Glutamatergic neuron (in vitro differentiated cells): Measurements from ENCODE around the gene TP63. TPM values are rescaled to one million over a fixed set of nuclear protein-coding genes. Genes with fewer than 3 reads are reported as not detected.
A peak's percentile ranks its signal among the peaks of the same experiment; 100 is the strongest.

Source experiments
- DNase-seq: peaks from one replicate; pipeline ENCODE4 v3.0.0; 2022
- H3K27ac Mint-ChIP-seq: one replicate; pipeline ENCODE4 v1.8.0; 2020; ENCODE audit warnings: mild to moderate bottlenecking, mixed read lengths, inconsistent platforms; ENCODE audit not compliant: unreplicated experiment
- H3K27me3 Mint-ChIP-seq: one replicate; pipeline ENCODE4 v1.8.0; 2020; ENCODE audit warnings: mild to moderate bottlenecking, moderate library complexity, mixed read lengths, inconsistent platforms; ENCODE audit not compliant: unreplicated experiment
- H3K36me3 Mint-ChIP-seq: one replicate; pipeline ENCODE4 v1.8.0; 2020; ENCODE audit warnings: mild to moderate bottlenecking, mixed read lengths, inconsistent platforms; ENCODE audit not compliant: unreplicated experiment
- H3K4me1 Mint-ChIP-seq: one replicate; pipeline ENCODE4 v1.8.0; 2020; ENCODE audit warnings: mild to moderate bottlenecking, low read depth, mixed read lengths, inconsistent platforms; ENCODE audit not compliant: unreplicated experiment
- H3K4me3 Mint-ChIP-seq: one replicate; pipeline ENCODE4 v1.8.0; 2020; ENCODE audit warnings: mild to moderate bottlenecking, mixed read lengths, inconsistent platforms; ENCODE audit not compliant: unreplicated experiment
- H3K9me3 Mint-ChIP-seq: one replicate; pipeline ENCODE4 v1.8.0; 2020; ENCODE audit warnings: mild to moderate bottlenecking, moderate library complexity, mixed read lengths, inconsistent platforms; ENCODE audit not compliant: unreplicated experiment
- CTCF ChIP-seq: fragments of 200-600 bp; sonication (generic); IDR thresholded peaks from one replicate; pipeline ENCODE4 v1.5.0; 2021; ENCODE audit not compliant: partially characterized antibody, unreplicated experiment
- total RNA-seq: library from RNA; stranded (reverse); fragmentation: NEBNext Ultra II Directional; extraction: Animal tissue kit (Norgen Biotek cat#: 25700); gene quantifications from one replicate; pipeline ENCODE4 v1.2.1, GENCODE V29; 2021; ENCODE audit not compliant: unreplicated experiment

Gene TP63
- total RNA-seq, 1 donor from 2014 or later = not detected

GRCh38 chr3:189809583-189809982 lies 178.4 kb downstream of the TP63 start:
- peaks cover 13% of the 10 kb centered on the region for H3K4me1 Mint-ChIP-seq
- H3K9me3 Mint-ChIP-seq = no peaks in the 10 kb centered on the region
- no peak for DNase-seq
- H3K27ac Mint-ChIP-seq = no peak overlapping the region
- no peaks in the 10 kb centered on the region for H3K36me3 Mint-ChIP-seq
- H3K4me3 Mint-ChIP-seq = no peak overlapping the region
- peaks cover 1% of the 10 kb centered on the region for H3K27me3 Mint-ChIP-seq
- TF ChIP-seq CTCF = no peak

GRCh38 chr3:189812806-189813465 lies 181.7 kb downstream of the TP63 start:
- no peak for TF ChIP-seq CTCF
- H3K27me3 Mint-ChIP-seq = peaks cover 2% of the 10 kb centered on the region
- DNase-seq = no peak
- H3K9me3 Mint-ChIP-seq = peaks cover 1% of the 10 kb centered on the region
- no peak overlapping the region for H3K27ac Mint-ChIP-seq
- H3K4me3 Mint-ChIP-seq = no peak overlapping the region
- peaks cover 7% of the 10 kb centered on the region for H3K4me1 Mint-ChIP-seq
- no peaks in the 10 kb centered on the region for H3K36me3 Mint-ChIP-seq

GRCh38 chr3:189813647-189814240 lies 182.6 kb downstream of the TP63 start:
- peaks cover 2% of the 10 kb centered on the region for H3K27me3 Mint-ChIP-seq
- no peak overlapping the region for H3K27ac Mint-ChIP-seq
- peaks cover 1% of the 10 kb centered on the region for H3K9me3 Mint-ChIP-seq
- no peaks in the 10 kb centered on the region for H3K36me3 Mint-ChIP-seq
- peaks cover 7% of the 10 kb centered on the region for H3K4me1 Mint-ChIP-seq
- no peak for TF ChIP-seq CTCF
- peak; percentile 26 for DNase-seq
- H3K4me3 Mint-ChIP-seq = no peak overlapping the region

- Mint-ChIP-seq H3K4me1 (no peaks in the 10 kb centered on the region), H3K36me3 (no peaks in the 10 kb centered on the region), H3K4me3 (no peak overlapping the region), H3K9me3 (no peaks in the 10 kb centered on the region), H3K27me3 (no peaks in the 10 kb centered on the region), H3K27ac (no peak overlapping the region)
- no peak for TF ChIP-seq CTCF
- DNase-seq = no peak
Observed at GRCh38 chr3:189820365-189820720, 189.2 kb downstream of the TP63 start.

GRCh38 chr3:189821262-189821661 lies 190.1 kb downstream of the TP63 start:
- H3K27me3 Mint-ChIP-seq = no peaks in the 10 kb centered on the region
- no peak overlapping the region for H3K4me3 Mint-ChIP-seq
- TF ChIP-seq CTCF = no peak
- DNase-seq = no peak
- H3K27ac Mint-ChIP-seq = no peak overlapping the region
- H3K9me3 Mint-ChIP-seq = no peaks in the 10 kb centered on the region
- H3K4me1 Mint-ChIP-seq = no peaks in the 10 kb centered on the region
- H3K36me3 Mint-ChIP-seq = no peaks in the 10 kb centered on the region
